Glutamatergic neuron (in vitro differentiated cells): ENCODE data around the gene MGST2. TPM values are rescaled to one million over a fixed set of nuclear protein-coding genes. Genes with fewer than 3 reads are reported as not detected.
"Not testable (repeated sequence)": the region's sequence is repeated elsewhere in the genome, so short reads cannot be mapped to it uniquely, and the experiment has no call there.

Source experiments
- DNase-seq: peaks from one replicate; pipeline ENCODE4 v3.0.0; 2022
- H3K27ac Mint-ChIP-seq: one replicate; pipeline ENCODE4 v1.8.0; 2020; ENCODE audit warnings: mild to moderate bottlenecking, mixed read lengths, inconsistent platforms; ENCODE audit not compliant: unreplicated experiment
- H3K27me3 Mint-ChIP-seq: one replicate; pipeline ENCODE4 v1.8.0; 2020; ENCODE audit warnings: mild to moderate bottlenecking, moderate library complexity, mixed read lengths, inconsistent platforms; ENCODE audit not compliant: unreplicated experiment
- H3K36me3 Mint-ChIP-seq: one replicate; pipeline ENCODE4 v1.8.0; 2020; ENCODE audit warnings: mild to moderate bottlenecking, mixed read lengths, inconsistent platforms; ENCODE audit not compliant: unreplicated experiment
- H3K4me1 Mint-ChIP-seq: one replicate; pipeline ENCODE4 v1.8.0; 2020; ENCODE audit warnings: mild to moderate bottlenecking, low read depth, mixed read lengths, inconsistent platforms; ENCODE audit not compliant: unreplicated experiment
- H3K4me3 Mint-ChIP-seq: one replicate; pipeline ENCODE4 v1.8.0; 2020; ENCODE audit warnings: mild to moderate bottlenecking, mixed read lengths, inconsistent platforms; ENCODE audit not compliant: unreplicated experiment
- H3K9me3 Mint-ChIP-seq: one replicate; pipeline ENCODE4 v1.8.0; 2020; ENCODE audit warnings: mild to moderate bottlenecking, moderate library complexity, mixed read lengths, inconsistent platforms; ENCODE audit not compliant: unreplicated experiment
- CTCF ChIP-seq: fragments of 200-600 bp; sonication (generic); IDR thresholded peaks from one replicate; pipeline ENCODE4 v1.5.0; 2021; ENCODE audit not compliant: partially characterized antibody, unreplicated experiment
- total RNA-seq: library from RNA; stranded (reverse); fragmentation: NEBNext Ultra II Directional; extraction: Animal tissue kit (Norgen Biotek cat#: 25700); gene quantifications from one replicate; pipeline ENCODE4 v1.2.1, GENCODE V29; 2021; ENCODE audit not compliant: unreplicated experiment

The MGST2 gene
- total RNA-seq, 1 donor from 2014 or later = 6.9 TPM

- H3K27me3 Mint-ChIP-seq = peaks cover 3% of the 10 kb centered on the region
- peaks cover 6% of the 10 kb centered on the region for H3K4me1 Mint-ChIP-seq
- H3K36me3 Mint-ChIP-seq = peaks cover 4% of the 10 kb centered on the region
- H3K27ac Mint-ChIP-seq = no peak overlapping the region
- peaks cover 7% of the 10 kb centered on the region for H3K9me3 Mint-ChIP-seq
- TF ChIP-seq CTCF = no peak
- no peak for DNase-seq
- H3K4me3 Mint-ChIP-seq = no peak overlapping the region
Observed at GRCh38 chr4:139633195-139633594, 32.4 kb upstream of the MGST2 start.

- Mint-ChIP-seq H3K9me3 (peaks cover 7% of the 10 kb centered on the region), H3K4me3 (peak overlapping the region; percentile 14), H3K27ac (no peak overlapping the region), H3K36me3 (peaks cover 5% of the 10 kb centered on the region), H3K4me1 (peaks cover 2% of the 10 kb centered on the region), H3K27me3 (peaks cover 3% of the 10 kb centered on the region)
- TF ChIP-seq CTCF = peak; percentile 24
- DNase-seq = peak; percentile 22
Observed at GRCh38 chr4:139633661-139634060, 32.0 kb upstream of the MGST2 start.

- Mint-ChIP-seq H3K4me1 (peaks cover 2% of the 10 kb centered on the region), H3K27ac (no peak overlapping the region), H3K9me3 (peaks cover 11% of the 10 kb centered on the region), H3K27me3 (peaks cover 3% of the 10 kb centered on the region), H3K36me3 (peaks cover 16% of the 10 kb centered on the region), H3K4me3 (no peak overlapping the region)
- no peak for DNase-seq
- TF ChIP-seq CTCF = no peak
Observed at GRCh38 chr4:139635966-139636365, 29.7 kb upstream of the MGST2 start.

- not testable (repeated sequence) for H3K27ac Mint-ChIP-seq, H3K27me3 Mint-ChIP-seq, H3K4me1 Mint-ChIP-seq, DNase-seq, H3K4me3 Mint-ChIP-seq
- peaks cover 12% of the 10 kb centered on the region for H3K9me3 Mint-ChIP-seq
- H3K36me3 Mint-ChIP-seq = peaks cover 16% of the 10 kb centered on the region
Observed at GRCh38 chr4:139638306-139638705, 27.3 kb upstream of the MGST2 start.

GRCh38 chr4:139639654-139640053 is 26.0 kb upstream of the MGST2 start:
- Mint-ChIP-seq H3K4me3 (no peak overlapping the region), H3K36me3 (peaks cover 16% of the 10 kb centered on the region), H3K27me3 (peaks cover 5% of the 10 kb centered on the region), H3K27ac (no peak overlapping the region), H3K9me3 (peaks cover 8% of the 10 kb centered on the region), H3K4me1 (no peaks in the 10 kb centered on the region)
- no peak for DNase-seq
- TF ChIP-seq CTCF = no peak

GRCh38 chr4:139641218-139641617 is 24.4 kb upstream of the MGST2 start:
- H3K4me3 Mint-ChIP-seq = no peak overlapping the region
- H3K4me1 Mint-ChIP-seq = no peaks in the 10 kb centered on the region
- no peak for TF ChIP-seq CTCF
- no peak overlapping the region for H3K27ac Mint-ChIP-seq
- H3K27me3 Mint-ChIP-seq = peaks cover 5% of the 10 kb centered on the region
- no peak for DNase-seq
- H3K36me3 Mint-ChIP-seq = peaks cover 16% of the 10 kb centered on the region
- H3K9me3 Mint-ChIP-seq = peaks cover 8% of the 10 kb centered on the region
